ENCODE measurements around the gene NR3C2.
"Not testable (repeated sequence)": the region's sequence is repeated elsewhere in the genome, so short reads cannot be mapped to it uniquely, and the experiment has no call there.

NR3C2 gene

GRCh38 chr4:148210661-148211060 is 231.6 kb downstream of the NR3C2 start:
- DNase-seq: no peak

DNA sequence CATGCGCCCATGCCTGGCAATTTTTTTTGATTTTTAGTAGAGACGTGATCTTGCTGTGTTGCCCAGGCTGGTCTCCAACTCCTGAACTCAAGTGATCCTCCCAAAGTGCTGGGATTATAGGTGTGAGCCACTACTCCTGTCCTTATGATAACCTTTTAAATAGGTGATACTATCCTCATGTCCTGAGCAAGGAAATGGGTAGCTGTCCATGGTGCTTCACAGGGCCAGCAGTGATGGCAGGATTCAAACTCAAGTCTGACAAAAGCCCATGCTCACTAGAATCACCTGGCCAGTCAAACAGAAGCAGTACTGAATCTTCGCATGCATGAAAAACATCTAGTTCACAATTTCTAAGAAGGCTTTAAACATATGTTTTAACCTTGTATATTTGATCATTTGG is 235.1 kb downstream of the NR3C2 start:
- no peak for DNase-seq

DNA sequence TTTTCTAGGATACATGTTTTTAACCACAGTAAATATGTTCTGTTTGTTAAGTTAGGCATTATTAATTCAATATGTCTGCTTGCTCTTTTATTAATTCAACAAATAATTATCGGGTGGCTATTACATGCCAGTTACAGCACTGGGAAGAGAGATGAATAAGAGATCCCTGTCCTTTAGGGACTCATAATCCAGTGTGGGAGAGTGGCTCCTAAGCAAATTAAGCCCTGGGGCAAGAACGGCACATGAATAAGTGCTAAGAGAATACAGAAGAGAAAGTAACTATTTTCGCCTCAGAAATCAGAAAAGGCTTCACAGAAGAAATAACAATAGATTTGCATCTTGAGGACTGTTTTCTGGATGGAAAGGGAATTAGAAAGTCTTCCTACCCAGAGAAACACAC is 236.7 kb downstream of the NR3C2 start:
- DNase-seq: no peak

DNA sequence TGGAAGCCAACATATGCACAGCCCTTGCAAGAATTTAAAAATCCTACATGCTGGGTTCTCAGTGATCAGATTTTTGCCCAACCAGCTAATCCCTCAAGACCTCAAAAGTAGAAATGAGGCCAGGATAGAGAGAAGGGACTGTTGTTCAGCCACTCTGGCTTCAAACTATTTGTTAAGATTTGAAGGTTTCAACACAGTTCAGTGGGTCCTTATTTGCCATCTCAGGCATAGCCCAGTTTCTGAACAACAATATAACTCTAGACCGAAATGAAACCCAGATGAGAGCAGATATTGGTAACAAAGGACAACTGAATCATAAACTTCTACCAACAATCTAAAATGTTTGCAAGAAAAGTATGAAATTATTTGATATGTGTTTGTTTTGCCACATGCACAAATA is 237.3 kb downstream of the NR3C2 start:
- no peak for DNase-seq

DNA sequence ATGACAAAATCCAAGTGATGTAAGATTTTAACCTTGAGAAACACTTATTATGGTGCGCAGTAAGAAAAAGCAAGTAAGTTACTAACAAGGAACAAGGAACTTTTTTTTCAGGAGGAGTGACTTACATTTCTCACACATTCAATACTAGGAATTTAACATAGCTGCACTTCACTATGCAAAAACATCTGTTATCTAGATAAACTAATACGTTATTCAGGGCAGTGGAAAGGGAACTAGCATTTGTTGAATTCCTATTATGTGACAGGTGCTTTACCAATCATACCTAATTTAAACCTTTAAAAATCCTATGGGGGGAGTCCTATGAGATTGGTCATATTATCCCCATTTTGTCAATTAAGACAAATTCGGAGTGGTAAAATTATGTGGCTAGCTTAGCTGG is 238.0 kb downstream of the NR3C2 start:
- DNase-seq: no peak

DNA sequence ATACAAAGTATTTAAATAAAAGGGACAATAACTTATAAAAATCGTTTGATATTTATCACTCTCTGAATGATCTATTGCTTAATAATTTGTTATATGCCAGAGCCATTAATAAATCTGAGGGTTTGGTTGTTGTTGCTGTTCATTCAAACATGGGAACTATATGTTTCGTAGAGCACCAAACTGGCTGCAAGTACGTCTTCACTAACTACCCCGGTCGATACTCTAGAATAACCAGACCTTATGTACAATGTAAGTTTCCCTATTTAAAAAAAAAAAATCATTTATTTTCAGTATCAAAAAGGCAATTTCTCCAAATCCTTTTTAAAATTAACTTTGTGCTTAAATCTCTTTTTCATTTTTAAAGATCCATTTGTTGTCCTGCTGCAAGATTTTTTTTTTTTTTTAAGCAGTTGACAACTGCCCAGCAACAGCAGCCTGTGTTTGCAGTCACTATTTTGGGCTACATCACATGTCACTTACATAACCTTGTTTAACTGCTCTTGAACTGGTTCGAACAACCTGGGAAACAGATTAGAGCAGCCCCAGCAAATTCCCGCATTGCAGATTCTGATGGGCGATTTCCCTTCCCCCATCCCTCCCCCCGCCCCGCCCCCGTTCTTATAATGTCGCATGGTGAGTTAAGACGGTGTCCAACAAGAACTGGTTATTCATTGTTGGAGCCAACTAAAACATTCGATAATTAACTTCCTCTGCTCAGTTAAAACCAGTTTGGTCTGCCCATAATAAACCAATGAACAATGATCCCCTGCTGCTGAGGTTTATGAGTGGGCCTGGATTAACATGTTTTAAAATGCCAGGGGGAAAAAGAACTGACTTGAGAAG is 238.9 kb downstream of the NR3C2 start:
- DNase-seq: no peak

- no peak for DNase-seq
These were observed 241.3 kb downstream of the NR3C2 start for GRCh38 chr4:148200960-148201359.

- no peak for DNase-seq
These were observed 246.1 kb downstream of the NR3C2 start for GRCh38 chr4:148196164-148196563.

DNA sequence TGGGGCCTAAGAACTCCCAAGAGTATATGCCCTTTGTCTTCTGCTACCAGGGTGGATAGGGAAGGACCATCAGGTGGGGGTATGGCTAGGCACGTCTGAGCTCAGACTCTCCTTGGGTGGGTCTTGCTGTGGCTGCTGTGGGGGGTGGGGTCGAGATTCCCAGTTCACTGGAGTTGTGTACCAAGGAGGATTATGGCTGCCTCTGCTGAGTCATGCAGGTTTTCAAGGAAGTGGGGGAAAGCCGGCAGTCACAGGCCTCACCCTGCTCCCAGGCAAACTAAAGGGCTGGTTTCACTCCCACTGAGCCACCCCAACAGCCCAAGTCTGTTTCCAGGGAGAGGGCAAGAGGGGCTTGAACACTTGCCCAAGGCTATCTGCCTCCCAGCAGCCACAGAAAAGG is 249.7 kb downstream of the NR3C2 start:
- DNase-seq: no peak

GRCh38 chr4:148187454-148188222 is 254.6 kb downstream of the NR3C2 start:
- DNase-seq: not testable (repeated sequence)

- no peak for DNase-seq
These were observed 257.3 kb downstream of the NR3C2 start for GRCh38 chr4:148184922-148185321.

DNA sequence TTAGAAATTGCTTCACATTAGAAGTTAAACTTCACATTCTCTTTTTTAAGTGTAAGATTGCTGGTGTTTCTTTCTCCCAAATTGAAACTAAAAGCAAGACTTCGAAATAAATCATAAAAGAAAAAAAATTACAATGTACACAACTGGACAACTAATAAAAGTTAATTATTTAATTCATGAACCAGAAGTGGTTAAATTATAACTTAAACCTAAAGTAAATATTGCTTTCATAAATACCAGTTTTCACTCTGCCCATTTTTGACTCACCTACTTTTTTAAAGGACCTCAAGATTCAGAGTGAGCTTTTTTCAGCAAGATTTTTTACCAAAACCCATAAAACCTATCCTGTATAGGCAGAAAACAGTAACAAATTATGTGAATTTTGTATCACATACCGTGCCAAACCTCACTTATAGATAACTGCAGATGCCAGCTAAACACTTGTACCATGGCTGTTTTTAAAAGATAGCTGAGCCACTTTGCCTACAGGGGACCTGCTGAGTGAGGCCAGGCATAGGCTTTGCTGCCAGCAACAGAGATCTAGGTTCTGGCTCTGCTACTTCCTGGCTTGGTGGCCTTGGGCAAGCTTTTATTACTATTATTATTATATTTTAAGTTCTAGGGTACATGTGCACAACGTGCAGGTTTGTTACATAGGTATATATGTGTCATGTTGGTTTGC is 259.8 kb downstream of the NR3C2 start:
- DNase-seq: no peak

DNA sequence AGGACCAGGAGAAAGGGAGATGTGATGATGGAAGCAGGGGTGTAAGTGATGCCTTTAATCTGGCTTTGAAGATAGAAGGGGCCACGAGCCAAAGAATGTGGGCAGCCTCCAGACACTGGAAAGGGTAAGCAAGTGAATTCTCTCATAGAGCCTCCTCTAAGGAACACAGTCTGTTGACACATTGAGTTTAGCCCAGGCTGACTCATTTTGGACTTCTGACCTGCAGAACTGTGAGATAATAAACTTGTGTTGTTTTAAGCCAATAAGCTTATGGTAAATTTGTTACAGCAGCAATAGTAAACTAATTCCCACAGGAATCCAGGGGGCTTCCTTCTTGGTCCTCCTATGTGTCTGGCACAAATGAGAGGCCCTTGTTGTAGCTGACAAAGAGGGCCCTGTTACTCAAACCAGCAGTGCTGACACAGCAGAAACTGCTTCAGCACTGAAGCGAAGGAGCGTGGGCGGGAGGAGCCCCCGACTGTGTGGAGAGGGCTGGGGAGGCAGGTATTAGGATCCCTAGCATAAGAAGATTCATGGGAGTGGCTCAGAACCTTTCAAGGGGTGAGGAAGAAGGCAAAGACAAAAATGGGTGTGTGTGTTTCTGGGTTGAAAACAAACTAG is 268.7 kb downstream of the NR3C2 start:
- no peak for DNase-seq

- no peak for DNase-seq
These were observed 270.6 kb downstream of the NR3C2 start for GRCh38 chr4:148171596-148171995.

DNA sequence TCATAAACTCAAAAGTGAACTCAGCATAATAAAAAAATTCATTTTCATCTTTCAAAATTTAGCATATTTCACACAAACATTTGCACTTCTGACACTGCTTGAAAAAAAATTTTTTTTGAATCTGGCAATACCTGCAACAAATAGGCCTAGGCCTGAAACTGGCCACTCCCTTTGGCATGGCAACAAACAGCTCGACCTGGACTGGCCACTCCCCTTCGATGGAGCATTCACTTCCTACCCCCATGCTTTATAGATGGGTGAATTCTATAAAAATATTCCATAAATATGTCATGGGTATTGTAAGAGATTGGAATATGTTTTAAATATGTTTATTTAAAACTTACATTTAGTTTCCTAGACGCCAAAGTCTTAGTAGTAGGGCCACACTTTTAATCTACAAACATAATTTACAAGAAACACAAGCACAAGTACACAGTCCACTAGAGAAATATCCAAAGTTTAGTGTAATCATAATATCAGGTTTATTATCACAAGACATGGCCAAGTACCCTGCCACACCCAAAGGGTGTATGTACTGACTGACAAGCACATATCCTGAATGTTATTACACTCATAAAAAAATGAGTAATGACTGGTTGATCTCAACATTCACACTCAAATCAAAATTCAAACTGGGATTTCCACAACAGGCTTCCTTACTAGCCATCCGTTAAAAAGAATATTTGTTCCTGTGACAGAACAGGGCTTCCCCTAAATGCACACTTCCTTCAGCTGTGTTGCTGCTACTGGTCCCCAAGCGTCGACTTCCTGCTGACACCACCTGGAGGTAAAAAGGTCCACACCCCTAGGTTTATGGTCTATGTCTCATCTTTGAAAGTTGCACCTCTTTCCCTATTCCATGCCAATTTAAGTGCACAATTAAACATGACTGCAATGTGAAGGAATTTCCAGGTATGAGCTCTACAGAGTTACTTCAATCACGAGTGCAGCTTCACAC is 271.5 kb downstream of the NR3C2 start:
- DNase-seq: no peak

GRCh38 chr4:148166132-148166591 is 276.1 kb downstream of the NR3C2 start:
- no peak for DNase-seq

DNA sequence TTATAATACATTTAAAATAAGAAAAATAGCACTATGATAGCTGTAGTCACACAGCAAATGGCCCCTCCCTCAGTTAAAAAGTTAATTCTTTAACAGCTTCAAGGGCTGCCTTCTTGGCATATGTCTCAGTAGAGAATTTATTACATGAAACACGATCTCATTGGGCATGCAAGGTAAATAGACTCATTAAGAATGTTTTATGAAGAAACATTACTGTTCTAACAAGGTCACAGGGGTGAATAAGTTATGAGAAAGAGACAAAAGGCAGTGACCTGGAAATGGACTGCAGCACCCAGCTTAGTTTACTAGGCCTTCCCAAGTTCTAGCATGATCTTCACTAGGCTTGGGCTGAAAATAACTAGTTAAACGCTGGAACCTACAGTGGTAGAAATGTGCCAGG is 277.7 kb downstream of the NR3C2 start:
- DNase-seq: no peak

DNA sequence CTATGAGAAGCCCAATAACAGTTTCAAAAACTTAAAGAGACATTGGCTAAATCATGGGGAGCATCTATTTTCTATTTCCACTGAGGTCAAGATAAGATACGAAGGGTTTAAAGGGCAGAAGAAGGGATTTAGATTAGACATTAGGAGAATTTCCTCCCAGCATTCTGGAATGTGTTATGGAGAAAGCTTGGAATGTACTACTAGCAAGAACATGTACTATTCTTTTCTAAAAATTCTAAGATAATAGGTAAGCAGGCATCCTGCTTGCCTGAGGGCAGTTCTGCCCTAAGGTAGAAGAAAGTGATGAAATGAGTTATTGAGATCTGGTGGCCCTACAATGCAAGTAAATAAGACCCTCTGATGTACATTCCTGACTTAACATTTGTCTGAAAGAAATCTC is 279.2 kb downstream of the NR3C2 start:
- DNase-seq: no peak

- no peak for DNase-seq
These were observed 279.7 kb downstream of the NR3C2 start for GRCh38 chr4:148162519-148162918.

DNA sequence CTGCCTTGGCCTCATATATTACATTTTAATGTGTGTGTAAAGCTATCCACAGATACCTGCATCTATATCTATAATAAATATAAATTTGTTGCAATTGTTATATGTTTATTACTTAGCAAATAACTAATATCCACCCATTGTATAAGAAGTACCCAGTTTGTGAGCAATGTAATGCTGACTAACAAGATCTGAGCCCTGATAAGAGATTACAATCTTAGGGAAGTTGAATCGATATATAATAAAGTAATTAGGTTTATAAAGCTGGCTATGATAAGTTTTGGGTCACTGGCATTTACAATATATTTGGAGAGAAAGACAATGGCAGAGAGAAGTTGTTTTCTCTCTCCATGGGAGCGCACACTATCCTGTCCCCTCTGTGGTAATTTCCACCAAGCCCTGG is 280.6 kb downstream of the NR3C2 start:
- DNase-seq: no peak

DNA sequence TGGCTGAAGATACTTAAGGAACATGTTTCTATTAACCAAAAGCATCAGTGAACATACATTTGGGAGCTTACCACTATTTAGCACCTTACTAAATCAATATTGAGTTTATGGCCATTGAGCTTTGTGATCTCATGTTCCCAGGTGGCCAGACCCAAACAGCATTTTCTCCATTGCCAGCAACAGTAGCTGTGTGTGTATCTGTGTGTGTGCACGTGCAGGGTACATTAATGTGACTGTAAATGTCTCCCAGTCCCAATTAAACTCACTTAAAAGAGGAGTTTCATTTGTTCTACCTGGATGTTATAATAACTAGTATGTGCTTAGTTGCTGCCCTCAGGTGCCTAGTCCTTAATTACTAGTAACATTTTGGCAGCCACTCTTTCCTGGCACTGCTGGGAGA is 282.4 kb downstream of the NR3C2 start:
- DNase-seq: no peak

DNA sequence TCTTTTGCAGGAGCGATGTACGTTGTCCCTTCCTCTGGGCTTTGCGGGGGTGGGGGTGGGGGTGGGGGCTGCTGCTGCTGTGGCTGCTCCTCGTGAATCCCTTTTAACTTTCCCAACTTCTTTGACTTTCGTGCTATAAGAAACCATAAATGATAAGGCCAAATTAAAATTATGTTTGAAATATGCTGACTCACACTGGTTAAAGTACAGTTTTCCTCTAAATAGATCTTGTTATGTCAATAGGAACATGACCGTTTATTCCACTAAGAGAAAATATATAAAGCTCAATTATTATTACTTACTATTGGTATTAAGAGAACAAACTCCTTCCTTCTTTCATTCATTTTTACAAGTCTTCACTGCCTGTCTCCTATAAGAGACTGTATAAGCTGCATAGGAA is 287.4 kb downstream of the NR3C2 start:
- no peak for DNase-seq

All from activated CD8-positive, alpha-beta memory T cell treated with anti-CD3 and anti-CD28 coated beads for 24 hours (primary cell).